PC-9 (cell line): ENCODE results near the gene RNU4-1. TPM values are rescaled to one million over a fixed set of nuclear protein-coding genes. Genes with fewer than 3 reads are reported as not detected.

Experiments used
- BruUV-seq: library from RNA; stranded (reverse); fragments of 400-500 nt; replicated peaks from 2 replicates; lab custom pipeline; 2021; lab: Mats Ljungman, UMichigan
- CTCF ChIA-PET: fragments of 300-600 bp; sonication (Branson Sonifier 250); formaldehyde crosslinking; loops from one replicate; lab custom pipeline; 2022; ENCODE audit warnings: antibody characterized with exemption; lab: Charles Lee
- POLR2A ChIA-PET: fragments of 300-600 bp; sonication (Branson Sonifier 250); formaldehyde crosslinking; loops from one replicate; lab custom pipeline; 2022; ENCODE audit warnings: antibody characterized with exemption; ENCODE audit not compliant: unreplicated experiment; lab: Charles Lee
- DNase-seq, 2 experiments: peaks; one replicate each; pipeline versions ENCODE4 v3.0.0 to v3.0.0-alpha.2; 2015 to 2022; ENCODE audit warnings: mixed read lengths in 1 of 2
- H2AFZ ChIP-seq: fragments of 200-600 bp; sonication (generic); 2 replicates; pipeline ENCODE4 v1.8.1; 2017; ENCODE audit warnings: antibody characterized with exemption
- H3F3A ChIP-seq: fragments of 200-600 bp; sonication (generic); 2 replicates; pipeline ENCODE4 v1.8.1; 2017; ENCODE audit warnings: antibody characterized with exemption, mild to moderate bottlenecking, low read depth; ENCODE audit not compliant: insufficient read depth
- H3K27ac ChIP-seq: fragments of 200-600 bp; sonication (generic); 2 replicates; pipeline ENCODE4 v1.6.1; 2016; ENCODE audit warnings: mixed run types
- H3K27me3 ChIP-seq: fragments of 200-600 bp; sonication (generic); 2 replicates; pipeline ENCODE4 v1.6.1; 2016; ENCODE audit warnings: low read depth, mixed run types; ENCODE audit not compliant: insufficient read depth
- H3K36me3 ChIP-seq: fragments of 200-600 bp; sonication (generic); 2 replicates; pipeline ENCODE4 v1.6.1; 2016; ENCODE audit warnings: low read depth, mixed run types
- H3K4me1 ChIP-seq: fragments of 200-600 bp; sonication (generic); replicated peaks from 2 replicates; pipeline ENCODE4 v1.6.1; 2016; ENCODE audit warnings: mixed run types; ENCODE audit not compliant: insufficient read depth
- H3K4me2 ChIP-seq: fragments of 200-600 bp; sonication (generic); 2 replicates; pipeline ENCODE4 v1.6.1; 2017; ENCODE audit warnings: mixed run types
- H3K4me3 ChIP-seq: fragments of 200-600 bp; sonication (generic); 2 replicates; pipeline ENCODE4 v1.6.1; 2016; ENCODE audit warnings: mixed run types
- H3K79me2 ChIP-seq: fragments of 200-600 bp; sonication (generic); 2 replicates; pipeline ENCODE4 v1.6.1; 2017; ENCODE audit warnings: low read depth, mixed run types
- H3K9me2 ChIP-seq: fragments of 200-600 bp; sonication (generic); 2 replicates; pipeline ENCODE4 v1.8.1; 2017; ENCODE audit warnings: mild to moderate bottlenecking; ENCODE audit not compliant: insufficient read depth
- H3K9me3 ChIP-seq: fragments of 200-600 bp; sonication (generic); 2 replicates; pipeline ENCODE4 v1.8.1; 2016; ENCODE audit warnings: low read depth; ENCODE audit not compliant: insufficient read depth
- H4K20me1 ChIP-seq: fragments of 200-600 bp; sonication (generic); 2 replicates; pipeline ENCODE4 v1.8.1; 2017; ENCODE audit not compliant: insufficient read depth
- EZH2 ChIP-seq: fragments of 200-600 bp; sonication (generic); IDR thresholded peaks from 2 replicates; pipeline ENCODE4 v1.8.0; 2017; ENCODE audit warnings: antibody characterized with exemption, low read depth
- intact Hi-C: fragments of 100-400 bp; cut with micrococcal nuclease; formaldehyde crosslinking; loops from one replicate; pipeline ENCODE4 v1.10.0; 2022; ENCODE audit not compliant: unreplicated experiment
- total RNA-seq: library from RNA; stranded (reverse); gene quantifications from 2 replicates; pipeline ENCODE4 v1.2.3, GENCODE V29; 2021
- TF ChIP-seq, protein P1 (sequence below): fragments of 200-600 bp; sonication (generic); conservative IDR thresholded peaks from 2 replicates; pipeline ENCODE4 v1.6.1; 2017; ENCODE audit warnings: mixed run types, antibody characterized with exemption, mild to moderate bottlenecking, moderate library complexity

The RNU4-1 gene
- total RNA-seq, 1 experiment from 2014 or later = 1,857 TPM

DNA sequence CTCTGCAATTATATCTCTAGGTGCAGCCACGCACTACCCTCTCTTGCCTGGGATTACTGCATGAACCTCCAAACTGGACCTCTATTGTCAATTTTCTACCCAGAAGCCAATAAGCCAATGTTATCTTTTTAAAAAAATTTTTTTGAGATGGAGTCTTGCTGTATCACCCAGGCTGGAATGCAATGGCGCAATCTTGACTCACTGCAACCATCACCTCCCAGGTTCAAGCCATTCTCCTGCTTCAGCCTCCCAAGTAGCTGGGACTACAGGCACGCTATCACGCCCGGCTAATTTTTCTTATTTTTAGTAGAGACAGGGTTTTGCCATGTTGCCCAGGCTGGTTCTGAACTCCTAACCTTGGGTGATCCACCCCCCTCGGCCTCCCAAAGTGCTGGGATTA is 16.3 kb downstream of the RNU4-1 start:
- no peak overlapping the region for H2AFZ ChIP-seq
- H3F3A ChIP-seq = no peaks in the 10 kb centered on the region
- H3K9me3 ChIP-seq = no peaks in the 10 kb centered on the region
- H4K20me1 ChIP-seq = no peaks in the 10 kb centered on the region
- TF ChIP-seq, protein P1, sequence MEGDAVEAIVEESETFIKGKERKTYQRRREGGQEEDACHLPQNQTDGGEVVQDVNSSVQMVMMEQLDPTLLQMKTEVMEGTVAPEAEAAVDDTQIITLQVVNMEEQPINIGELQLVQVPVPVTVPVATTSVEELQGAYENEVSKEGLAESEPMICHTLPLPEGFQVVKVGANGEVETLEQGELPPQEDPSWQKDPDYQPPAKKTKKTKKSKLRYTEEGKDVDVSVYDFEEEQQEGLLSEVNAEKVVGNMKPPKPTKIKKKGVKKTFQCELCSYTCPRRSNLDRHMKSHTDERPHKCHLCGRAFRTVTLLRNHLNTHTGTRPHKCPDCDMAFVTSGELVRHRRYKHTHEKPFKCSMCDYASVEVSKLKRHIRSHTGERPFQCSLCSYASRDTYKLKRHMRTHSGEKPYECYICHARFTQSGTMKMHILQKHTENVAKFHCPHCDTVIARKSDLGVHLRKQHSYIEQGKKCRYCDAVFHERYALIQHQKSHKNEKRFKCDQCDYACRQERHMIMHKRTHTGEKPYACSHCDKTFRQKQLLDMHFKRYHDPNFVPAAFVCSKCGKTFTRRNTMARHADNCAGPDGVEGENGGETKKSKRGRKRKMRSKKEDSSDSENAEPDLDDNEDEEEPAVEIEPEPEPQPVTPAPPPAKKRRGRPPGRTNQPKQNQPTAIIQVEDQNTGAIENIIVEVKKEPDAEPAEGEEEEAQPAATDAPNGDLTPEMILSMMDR = no peak
- no peak for TF ChIP-seq EZH2
- no peak for DNase-seq
- H3K27me3 ChIP-seq = no peaks in the 10 kb centered on the region
- intact Hi-C loops = no loop called here
- no peaks in the 10 kb centered on the region for H3K9me2 ChIP-seq
- CTCF ChIA-PET = no interaction called here
- H3K36me3 ChIP-seq = no peaks in the 10 kb centered on the region
- H3K4me3 ChIP-seq = no peak overlapping the region
- no peak overlapping the region for H3K27ac ChIP-seq
- POLR2A ChIA-PET = no interaction called here
- H3K4me2 ChIP-seq = no peak overlapping the region
- H3K4me1 ChIP-seq = no peaks in the 10 kb centered on the region
- H3K79me2 ChIP-seq = no peaks in the 10 kb centered on the region
- no TSS peak for BruUV-seq

GRCh38 chr12:120267736-120268135 is 25.3 kb downstream of the RNU4-1 start:
- Histone ChIP-seq H3K4me2 (no peak overlapping the region), H3K27ac (no peak overlapping the region)

DNA sequence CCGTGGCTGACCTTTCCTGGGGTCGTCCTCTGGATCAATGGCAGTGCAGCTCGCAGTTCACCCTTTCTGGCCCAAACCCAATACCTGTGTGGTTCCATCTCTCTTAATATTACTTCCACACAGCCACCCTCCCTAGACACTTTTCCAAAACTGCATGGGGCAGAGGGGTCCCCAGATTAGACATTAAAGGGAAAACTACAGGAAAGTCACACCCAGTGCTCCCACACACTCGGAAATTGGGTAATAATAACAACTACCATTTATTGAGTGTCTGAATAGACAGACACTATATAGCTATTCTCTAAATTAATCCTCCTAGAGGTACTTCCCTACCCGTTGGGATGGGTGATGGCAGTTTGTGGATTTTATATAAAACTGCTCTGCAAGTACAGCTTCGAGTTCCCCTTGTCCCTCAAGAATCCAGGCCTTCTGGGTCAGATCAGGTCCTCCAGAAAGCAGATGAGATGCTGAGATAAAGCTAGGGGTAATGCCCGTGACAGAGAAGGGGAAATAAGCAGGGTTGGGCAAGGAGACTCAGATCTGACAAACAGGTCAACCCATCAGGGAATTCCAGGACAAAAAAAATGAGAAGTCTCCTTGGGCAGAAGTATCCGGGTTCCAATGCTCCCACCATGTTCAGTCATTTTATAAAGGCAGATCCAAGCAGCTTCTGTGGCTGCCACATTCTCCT is 26.7 kb downstream of the RNU4-1 start:
- H3K4me3 ChIP-seq = no peak overlapping the region
- H3K9me3 ChIP-seq = no peaks in the 10 kb centered on the region
- H3K36me3 ChIP-seq = no peaks in the 10 kb centered on the region; the same call in 1 of the 2 replicates
- peaks cover 31% of the 10 kb centered on the region for H3K4me1 ChIP-seq
- no peak overlapping the region for H3K27ac ChIP-seq
- ChIA-PET POLR2A (interaction anchor here (1.6 to 3.5 kb wide), 2 partner anchors 25 to 36 kb away, joined by 12 to 83 read pairs; no protein-coding TSS in a partner anchor), CTCF (interaction anchor here (1.0 to 2.6 kb wide), 3 partner anchors 36 to 84 kb away, joined by 7 to 50 read pairs (median 13); partner anchors contain the start of gene RPLP0)
- DNase-seq = no peak
- intact Hi-C loops = no loop called here
- H3K4me2 ChIP-seq = no peak overlapping the region
- H4K20me1 ChIP-seq = 0 out of 2 replicates have a peak, but pooled peaks cover 4% of the 10 kb centered on the region
- no peaks in the 10 kb centered on the region for H3K9me2 ChIP-seq
- BruUV-seq = TSS peak; percentile 23
- peaks cover 7% of the 10 kb centered on the region; the same call in 1 of the 2 replicates for H3F3A ChIP-seq
- H3K79me2 ChIP-seq = peaks cover 41% of the 10 kb centered on the region
- H3K27me3 ChIP-seq = no peaks in the 10 kb centered on the region
- H2AFZ ChIP-seq = no peak overlapping the region
- no peak for TF ChIP-seq EZH2
- TF ChIP-seq, protein P1 = no peak

More at GRCh38 chr12:120267736-120268135, 25.3 kb downstream of the RNU4-1 start:
- intact Hi-C loops = no loop called here
- no TSS peak for BruUV-seq
- Histone ChIP-seq H3K9me2 (no peaks in the 10 kb centered on the region), H2AFZ (no peak overlapping the region), H3K4me3 (no peak overlapping the region), H3K4me1 (peaks cover 16% of the 10 kb centered on the region), H3K9me3 (no peaks in the 10 kb centered on the region), H3K79me2 (peaks cover 27% of the 10 kb centered on the region), H3K27me3 (no peaks in the 10 kb centered on the region), H3K36me3 (no peaks in the 10 kb centered on the region), H3F3A (peaks cover under 1% of the 10 kb centered on the region; the same call in 1 of the 2 replicates), H4K20me1 (no peaks in the 10 kb centered on the region)
- POLR2A ChIA-PET = interaction anchor here (0.7 kb wide), 1 partner anchor 127 kb away, joined by 6 read pairs; no protein-coding TSS in a partner anchor
- CTCF ChIA-PET = no interaction called here
- DNase-seq = no peak
- TF ChIP-seq EZH2 = no peak
- TF ChIP-seq, protein P1 = no peak
